ENCODE results near the gene ZNF705A.
"Not testable (repeated sequence)": the region's sequence is repeated elsewhere in the genome, so short reads cannot be mapped to it uniquely, and the experiment has no call there.

DNA sequence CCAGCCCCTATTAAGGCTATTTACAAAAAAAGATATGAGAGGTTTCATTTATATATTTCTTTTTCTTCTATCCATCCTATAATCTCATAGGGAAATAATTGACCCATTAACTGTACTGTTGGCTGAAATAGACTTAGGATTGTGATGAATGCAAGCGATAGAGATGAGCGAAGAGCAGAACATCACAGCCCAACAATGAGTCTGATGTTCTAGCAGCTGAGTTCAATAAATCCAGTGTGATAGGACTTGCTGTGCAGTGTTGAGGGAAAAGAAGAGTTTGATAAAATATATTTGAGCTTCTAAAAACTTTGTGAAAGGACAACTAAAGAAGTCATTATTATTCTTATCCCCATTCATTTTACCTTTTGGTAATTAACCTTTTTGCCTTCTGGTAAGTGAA is 16.1 kb downstream of the ZNF705A start:
- TF ChIP-seq, protein P1, sequence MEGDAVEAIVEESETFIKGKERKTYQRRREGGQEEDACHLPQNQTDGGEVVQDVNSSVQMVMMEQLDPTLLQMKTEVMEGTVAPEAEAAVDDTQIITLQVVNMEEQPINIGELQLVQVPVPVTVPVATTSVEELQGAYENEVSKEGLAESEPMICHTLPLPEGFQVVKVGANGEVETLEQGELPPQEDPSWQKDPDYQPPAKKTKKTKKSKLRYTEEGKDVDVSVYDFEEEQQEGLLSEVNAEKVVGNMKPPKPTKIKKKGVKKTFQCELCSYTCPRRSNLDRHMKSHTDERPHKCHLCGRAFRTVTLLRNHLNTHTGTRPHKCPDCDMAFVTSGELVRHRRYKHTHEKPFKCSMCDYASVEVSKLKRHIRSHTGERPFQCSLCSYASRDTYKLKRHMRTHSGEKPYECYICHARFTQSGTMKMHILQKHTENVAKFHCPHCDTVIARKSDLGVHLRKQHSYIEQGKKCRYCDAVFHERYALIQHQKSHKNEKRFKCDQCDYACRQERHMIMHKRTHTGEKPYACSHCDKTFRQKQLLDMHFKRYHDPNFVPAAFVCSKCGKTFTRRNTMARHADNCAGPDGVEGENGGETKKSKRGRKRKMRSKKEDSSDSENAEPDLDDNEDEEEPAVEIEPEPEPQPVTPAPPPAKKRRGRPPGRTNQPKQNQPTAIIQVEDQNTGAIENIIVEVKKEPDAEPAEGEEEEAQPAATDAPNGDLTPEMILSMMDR (IDR thresholded peaks at IDR 0.05) = not testable (repeated sequence)
- not testable (repeated sequence) for TF ChIP-seq POLR2A (IDR thresholded peaks at IDR 0.05); POLR2AphosphoS5 (IDR thresholded peaks at IDR 0.05; ENCODE audit: insufficient read depth in 1 of 2, low read depth in 1 of 2)
